Prostate gland (tissue), 2 donors: ENCODE results near the gene TNRC18.

Experiments
- POLR2A ChIP-seq: fragments of 450-650 bp; IDR thresholded peaks from one replicate; pipeline ENCODE4 v1.6.1; 2016; ENCODE audit warnings: antibody characterized with exemption, mild to moderate bottlenecking
- POLR2AphosphoS5 ChIP-seq: sonication (generic); formaldehyde crosslinking; IDR thresholded peaks from one replicate; pipeline ENCODE4 v1.6.1; 2017; ENCODE audit warnings: antibody characterized with exemption
- TF ChIP-seq, protein P1 (sequence below), 4 experiments: fragments of 200-600 bp in 2 of 4; fragments of 450-650 bp in 2 of 4; sonication (generic) in 2 of 4; IDR thresholded peaks; 1 replicate in 3 of 4; 2 replicates in 1 of 4; pipeline ENCODE4 v1.5.1; 2016 to 2019; ENCODE audit warnings: antibody characterized with exemption in 4 of 4, mild to moderate bottlenecking in 2 of 4, moderate library complexity in 2 of 4

GRCh38 chr7:5397736-5398135, 25.9 kb downstream of the TNRC18 start:
- TF ChIP-seq, protein P1, sequence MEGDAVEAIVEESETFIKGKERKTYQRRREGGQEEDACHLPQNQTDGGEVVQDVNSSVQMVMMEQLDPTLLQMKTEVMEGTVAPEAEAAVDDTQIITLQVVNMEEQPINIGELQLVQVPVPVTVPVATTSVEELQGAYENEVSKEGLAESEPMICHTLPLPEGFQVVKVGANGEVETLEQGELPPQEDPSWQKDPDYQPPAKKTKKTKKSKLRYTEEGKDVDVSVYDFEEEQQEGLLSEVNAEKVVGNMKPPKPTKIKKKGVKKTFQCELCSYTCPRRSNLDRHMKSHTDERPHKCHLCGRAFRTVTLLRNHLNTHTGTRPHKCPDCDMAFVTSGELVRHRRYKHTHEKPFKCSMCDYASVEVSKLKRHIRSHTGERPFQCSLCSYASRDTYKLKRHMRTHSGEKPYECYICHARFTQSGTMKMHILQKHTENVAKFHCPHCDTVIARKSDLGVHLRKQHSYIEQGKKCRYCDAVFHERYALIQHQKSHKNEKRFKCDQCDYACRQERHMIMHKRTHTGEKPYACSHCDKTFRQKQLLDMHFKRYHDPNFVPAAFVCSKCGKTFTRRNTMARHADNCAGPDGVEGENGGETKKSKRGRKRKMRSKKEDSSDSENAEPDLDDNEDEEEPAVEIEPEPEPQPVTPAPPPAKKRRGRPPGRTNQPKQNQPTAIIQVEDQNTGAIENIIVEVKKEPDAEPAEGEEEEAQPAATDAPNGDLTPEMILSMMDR (IDR thresholded peaks at IDR 0.05) = no peak
- TF ChIP-seq POLR2A (no peak), POLR2AphosphoS5 (no peak)
